AG20443 (cell line): ENCODE data around the gene TST.

Experiments
- DNase-seq: peaks from one replicate; pipeline ENCODE4 v3.0.0; 2012; ENCODE audit warnings: low spot score, mixed read lengths

The TST gene

GRCh38 chr22:37019309-37020191 is at the start of gene TST, which contains the start of gene MPST:
TSS of gene TST (minus strand) at chr22:37019447. CDS start at chr22:37018732, 715 bp downstream.
TSS of gene MPST (plus strand) at chr22:37019742. CDS start at chr22:37019837, 95 bp downstream.
- peak; percentile 92 for DNase-seq

- DNase-seq, result no peak
Observed at GRCh38 chr22:37068859-37069258, 49.6 kb upstream of the TST start.

GRCh38 chr22:37067428-37067827 is 48.2 kb upstream of the TST start:
- no peak for DNase-seq

- DNase-seq, result no peak
Observed at GRCh38 chr22:37065961-37066360, 46.7 kb upstream of the TST start.

GRCh38 chr22:37065180-37065579 is 45.9 kb upstream of the TST start:
- no peak for DNase-seq

GRCh38 chr22:37064553-37064952 is 45.3 kb upstream of the TST start:
- DNase-seq, result no peak

- DNase-seq, result no peak
Observed at GRCh38 chr22:37063431-37064420, 44.5 kb upstream of the TST start.

- no peak for DNase-seq
Observed at GRCh38 chr22:37062702-37063381, 43.6 kb upstream of the TST start.

- no peak for DNase-seq
Observed at GRCh38 chr22:37062376-37062675, 43.1 kb upstream of the TST start.

GRCh38 chr22:37061611-37062375 is 42.5 kb upstream of the TST start:
- no peak for DNase-seq

- no peak for DNase-seq
Observed at GRCh38 chr22:37060801-37061610, 41.8 kb upstream of the TST start.

GRCh38 chr22:37059876-37060449 is 40.7 kb upstream of the TST start:
- DNase-seq, result no peak

GRCh38 chr22:37058917-37059701 is 39.9 kb upstream of the TST start:
- DNase-seq, result no peak

GRCh38 chr22:37057796-37058510 is 38.7 kb upstream of the TST start:
- DNase-seq, result no peak

- DNase-seq, result no peak
Observed at GRCh38 chr22:37057226-37057625, 38.0 kb upstream of the TST start.

- DNase-seq, result no peak
Observed at GRCh38 chr22:37056246-37056645, 37.0 kb upstream of the TST start.

GRCh38 chr22:37054600-37055365 is 35.5 kb upstream of the TST start:
- no peak for DNase-seq

GRCh38 chr22:37054056-37054395 is 34.8 kb upstream of the TST start:
- DNase-seq, result no peak
